ENCODE measurements around the gene PDZD4. TPM values are rescaled to one million over a fixed set of nuclear protein-coding genes. Genes with fewer than 3 reads are reported as not detected.

PDZD4 gene
- total and polyA plus RNA-seq, 9 of the 15 experiments (the other 6 are each of a cell fraction or from before 2014, with no cell fraction given) = 0.05 to 0.38 (median 0.07) TPM; not detected in 5

DNA sequence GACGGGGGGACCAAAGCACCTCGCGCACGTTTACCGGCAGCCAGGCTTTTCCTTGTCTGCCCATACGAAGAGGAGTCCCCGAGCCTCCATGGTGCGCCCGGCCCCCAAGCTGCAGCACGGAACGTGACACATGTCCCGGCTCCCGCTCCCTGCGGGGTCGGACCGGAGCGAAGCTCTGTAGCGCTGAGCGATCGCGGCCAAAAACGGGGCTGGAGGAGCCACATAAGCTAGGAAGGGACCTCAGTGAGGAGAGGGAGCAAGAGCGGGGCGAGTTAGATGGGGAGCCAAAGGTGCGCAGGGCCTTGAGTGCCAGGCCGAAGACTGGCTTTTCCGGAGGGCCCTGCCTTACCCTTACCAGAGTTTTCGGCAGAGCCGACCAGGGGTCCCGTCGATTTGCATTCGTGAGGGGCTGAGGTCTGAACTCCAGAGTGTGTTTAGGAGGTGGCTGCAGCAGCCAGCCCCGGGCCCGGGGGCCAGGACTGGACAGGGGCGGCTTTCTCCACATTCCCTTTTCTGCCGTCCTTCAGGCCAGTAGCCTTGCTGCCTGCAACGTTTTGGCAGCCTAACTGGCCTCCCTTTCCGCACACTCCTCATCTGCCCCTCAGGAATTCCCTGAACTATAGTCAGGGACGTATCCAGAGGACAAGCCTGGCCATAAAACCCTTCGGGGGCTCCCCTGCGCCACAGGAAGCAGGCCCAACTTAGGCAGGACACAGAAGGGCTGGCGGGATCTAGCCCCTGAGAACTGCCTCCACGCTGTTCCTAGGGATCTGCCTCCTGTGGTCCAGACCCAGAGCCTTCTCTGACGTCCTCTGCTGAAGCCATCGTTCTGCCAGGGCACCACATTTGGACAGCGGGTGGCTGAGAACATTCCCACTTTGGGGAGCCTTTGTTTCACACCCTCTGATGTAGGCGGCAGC, 35.2 kb downstream of the PDZD4 start (continued):
- TF ChIP-seq RBM15 (IDR thresholded peaks at IDR 0.05; ENCODE audit: insufficient read depth, low read length) = no peak

DNA sequence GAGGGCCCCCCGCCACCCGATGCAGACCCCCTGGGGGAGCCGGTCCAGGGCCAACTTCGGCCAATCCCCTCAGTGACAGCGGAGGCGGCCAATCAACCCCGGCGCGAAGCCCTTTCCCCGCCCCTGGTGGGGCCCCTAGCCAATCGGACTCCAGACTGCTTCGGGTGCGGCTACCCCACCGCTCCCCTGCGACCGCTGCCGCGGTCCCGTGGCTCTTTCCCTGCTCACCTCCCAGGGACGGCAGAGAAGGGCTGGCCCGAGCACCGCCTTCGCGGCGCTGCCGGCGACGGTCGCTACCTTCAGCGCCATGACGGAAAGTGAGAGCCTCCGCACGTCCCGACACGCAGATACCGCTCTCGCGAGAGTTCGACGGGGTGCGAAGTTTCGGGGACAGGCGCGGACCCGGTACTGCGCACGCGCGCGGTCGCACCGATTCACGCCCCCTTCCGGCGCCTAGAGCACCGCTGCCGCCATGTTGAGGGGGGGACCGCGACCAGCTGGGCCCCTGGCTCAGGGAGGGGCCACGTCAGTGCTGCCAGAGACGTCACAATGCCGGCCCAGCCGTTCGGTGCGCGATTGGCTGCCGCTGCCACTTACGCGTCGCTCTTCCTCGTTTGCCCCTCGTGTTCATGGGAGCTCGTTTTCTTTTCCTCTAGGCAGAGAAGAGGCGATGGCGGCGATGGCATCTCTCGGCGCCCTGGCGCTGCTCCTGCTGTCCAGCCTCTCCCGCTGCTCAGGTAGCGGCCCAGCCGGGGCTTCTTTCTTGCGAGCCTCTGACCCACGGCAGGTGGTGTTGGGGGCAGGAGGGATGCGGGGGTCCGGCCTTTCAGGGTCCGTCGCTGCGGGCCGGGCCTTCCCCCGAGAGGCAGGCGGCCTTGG, 36.1 kb downstream of the PDZD4 start, which contains the start of the genes IDH3G and SSR4:
IDH3G (minus strand) TSS at position 358 of the 879 bp plus-strand sequence; CDS start at position 309, 49 bp downstream.
SSR4 (plus strand) TSS at position 651 of the 879 bp plus-strand sequence; CDS start at position 671, 20 bp downstream.
- BruUV-seq (replicated peaks) = no TSS peak
- in situ Hi-C loops (cut with MboI) = no loop called here
- H3K4me3 ChIP-seq = peak within 1 kb of the TSS; percentile 78
- H3K9me3 ChIP-seq (replicated peaks; ENCODE audit: control insufficient read depth, insufficient read depth, low read depth, low read length) = no peaks in the 10 kb centered on the region
- POLR2A ChIA-PET = interaction anchor here (0.6 to 1.5 kb wide), 14 partner anchors 10 to 352 kb away, joined by 3 to 5 read pairs (median 3); partner anchors contain the start of gene ARHGAP4
- intact Hi-C loops (cut with micrococcal nuclease) = loop anchor here (2.0 kb wide), 1 partner anchor 29 kb away; the partner anchor contains the start of gene PLXNB3
- FAIRE-seq (peak; percentile 98), DNase-seq (ENCODE audit: extremely low read depth in 1 of 4, low spot score in 3 of 4) (peak; percentile 95 to 98 (median 96)), ATAC-seq (peak; percentile 92)
- peak within 1 kb of the TSS; percentile 96 for H3K27ac ChIP-seq (ENCODE audit: extremely low read depth, low read depth, low read length)
- H3K36me3 ChIP-seq (ENCODE audit: control insufficient read depth, insufficient read depth, low read length) = peaks cover 67% of the 10 kb centered on the region; the same call in 2 of the 3 replicates
- H4K20me1 ChIP-seq (replicated peaks; ENCODE audit: control insufficient read depth, insufficient read depth, low read length) = no peaks in the 10 kb centered on the region; the same call in 1 of the 2 replicates
- no peaks in the 10 kb centered on the region for H3K9me1 ChIP-seq (ENCODE audit: control insufficient read depth, insufficient read depth, low read length)
- no peaks in the 10 kb centered on the region for H3K27me3 ChIP-seq (ENCODE audit: control insufficient read depth in 2 of 2, insufficient read depth in 2 of 2, low read length in 2 of 2)
- H3K4me2 ChIP-seq (ENCODE audit: insufficient read depth, low read length) = peak within 1 kb of the TSS; percentile 90
- CTCF ChIA-PET (ENCODE audit: low intra/inter-chr PET ratio) = no interaction called here
- H3K9ac ChIP-seq (ENCODE audit: insufficient read depth in 1 of 2, low read depth in 2 of 2, low read length in 2 of 2) = peak within 1 kb of the TSS; percentile 93 to 100
- WGBS (ENCODE audit: insufficient coverage, low coverage, missing lambda C conversion rate) = under 1% methylated on average over 49 of the region's 92 CpGs
- H3K79me2 ChIP-seq (ENCODE audit: control insufficient read depth, insufficient read depth, low read length) = peaks cover 61% of the 10 kb centered on the region
- H3K4me1 ChIP-seq (replicated peaks in 1 of 2; ENCODE audit: control insufficient read depth in 2 of 2, insufficient read depth in 2 of 2, low read length in 2 of 2) = peaks cover 33 to 73% of the 10 kb centered on the region in 2 experiments
- peak within 1 kb of the TSS; percentile 98 for H2AFZ ChIP-seq (ENCODE audit: low read depth, low read length)
- TF ChIP-seq, protein P1, sequence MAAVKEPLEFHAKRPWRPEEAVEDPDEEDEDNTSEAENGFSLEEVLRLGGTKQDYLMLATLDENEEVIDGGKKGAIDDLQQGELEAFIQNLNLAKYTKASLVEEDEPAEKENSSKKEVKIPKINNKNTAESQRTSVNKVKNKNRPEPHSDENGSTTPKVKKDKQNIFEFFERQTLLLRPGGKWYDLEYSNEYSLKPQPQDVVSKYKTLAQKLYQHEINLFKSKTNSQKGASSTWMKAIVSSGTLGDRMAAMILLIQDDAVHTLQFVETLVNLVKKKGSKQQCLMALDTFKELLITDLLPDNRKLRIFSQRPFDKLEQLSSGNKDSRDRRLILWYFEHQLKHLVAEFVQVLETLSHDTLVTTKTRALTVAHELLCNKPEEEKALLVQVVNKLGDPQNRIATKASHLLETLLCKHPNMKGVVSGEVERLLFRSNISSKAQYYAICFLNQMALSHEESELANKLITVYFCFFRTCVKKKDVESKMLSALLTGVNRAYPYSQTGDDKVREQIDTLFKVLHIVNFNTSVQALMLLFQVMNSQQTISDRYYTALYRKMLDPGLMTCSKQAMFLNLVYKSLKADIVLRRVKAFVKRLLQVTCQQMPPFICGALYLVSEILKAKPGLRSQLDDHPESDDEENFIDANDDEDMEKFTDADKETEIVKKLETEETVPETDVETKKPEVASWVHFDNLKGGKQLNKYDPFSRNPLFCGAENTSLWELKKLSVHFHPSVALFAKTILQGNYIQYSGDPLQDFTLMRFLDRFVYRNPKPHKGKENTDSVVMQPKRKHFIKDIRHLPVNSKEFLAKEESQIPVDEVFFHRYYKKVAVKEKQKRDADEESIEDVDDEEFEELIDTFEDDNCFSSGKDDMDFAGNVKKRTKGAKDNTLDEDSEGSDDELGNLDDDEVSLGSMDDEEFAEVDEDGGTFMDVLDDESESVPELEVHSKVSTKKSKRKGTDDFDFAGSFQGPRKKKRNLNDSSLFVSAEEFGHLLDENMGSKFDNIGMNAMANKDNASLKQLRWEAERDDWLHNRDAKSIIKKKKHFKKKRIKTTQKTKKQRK (IDR thresholded peaks at IDR 0.05; ENCODE audit: borderline replicate concordance, low read depth, low read length) = no peak
- peak; percentile 66 for TF ChIP-seq GABPA (tag; conservative IDR thresholded peaks at IDR 0.05; ENCODE audit: low read depth)
- TF ChIP-seq, protein P2, sequence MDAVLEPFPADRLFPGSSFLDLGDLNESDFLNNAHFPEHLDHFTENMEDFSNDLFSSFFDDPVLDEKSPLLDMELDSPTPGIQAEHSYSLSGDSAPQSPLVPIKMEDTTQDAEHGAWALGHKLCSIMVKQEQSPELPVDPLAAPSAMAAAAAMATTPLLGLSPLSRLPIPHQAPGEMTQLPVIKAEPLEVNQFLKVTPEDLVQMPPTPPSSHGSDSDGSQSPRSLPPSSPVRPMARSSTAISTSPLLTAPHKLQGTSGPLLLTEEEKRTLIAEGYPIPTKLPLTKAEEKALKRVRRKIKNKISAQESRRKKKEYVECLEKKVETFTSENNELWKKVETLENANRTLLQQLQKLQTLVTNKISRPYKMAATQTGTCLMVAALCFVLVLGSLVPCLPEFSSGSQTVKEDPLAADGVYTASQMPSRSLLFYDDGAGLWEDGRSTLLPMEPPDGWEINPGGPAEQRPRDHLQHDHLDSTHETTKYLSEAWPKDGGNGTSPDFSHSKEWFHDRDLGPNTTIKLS (IDR thresholded peaks at IDR 0.05; ENCODE audit: borderline replicate concordance, low read depth) = peak; percentile 93
- TF ChIP-seq ZBTB7A (IDR thresholded peaks at IDR 0.05; ENCODE audit: borderline replicate concordance, control insufficient read depth, low read depth, low read length) = peak; percentile 84
- peak; percentile 71 for TF ChIP-seq SP2 (IDR thresholded peaks at IDR 0.05; ENCODE audit: extremely low read depth, low read depth, low read length, poor library complexity, severe bottlenecking)
- TF ChIP-seq JUND (IDR thresholded peaks at IDR 0.05; ENCODE audit: borderline replicate concordance, low read depth, low read length) = peak; percentile 72
- TF ChIP-seq JUND (tag; IDR thresholded peaks at IDR 0.05; ENCODE audit: borderline replicate concordance, low read depth, low read length) = no peak
- peak; percentile 70 for TF ChIP-seq HNRNPK (IDR thresholded peaks at IDR 0.05; ENCODE audit: low read depth, low read length, poor library complexity, severe bottlenecking)
- 0 out of 4 replicates have a peak, but pooled peaks of 1 of the 2 experiments have one; percentile 8 for TF ChIP-seq RAD21 (CRISPR knock-in tag; conservative IDR thresholded peaks at IDR 0.05 in 1 of 2, IDR thresholded peaks at IDR 0.05 in 1 of 2)

Data from K562 (cell line).